ENCODE measurements around the gene ZSCAN21.

DNA sequence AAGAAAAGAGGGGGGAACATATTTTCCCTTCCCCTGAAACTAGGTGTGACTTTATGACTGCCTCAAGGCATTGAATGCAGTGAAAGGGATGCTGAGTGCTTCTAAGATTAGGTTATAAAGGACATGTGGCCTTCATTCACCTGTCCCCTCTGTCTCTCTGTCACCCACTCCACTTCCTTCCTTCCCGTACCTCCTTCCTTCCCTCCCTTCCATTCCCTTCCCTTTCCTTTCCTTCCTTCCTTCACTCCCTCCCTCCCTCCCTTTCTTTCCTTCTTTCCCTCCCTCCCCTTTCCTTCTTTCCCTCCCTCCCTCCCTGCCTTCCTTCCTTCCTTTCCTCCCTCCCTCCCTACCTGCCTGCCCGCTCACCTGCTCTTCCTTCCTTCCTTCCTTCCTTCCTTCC is 38.7 kb upstream of the ZSCAN21 start:
- no peak for TF ChIP-seq POLR2A (IDR thresholded peaks at IDR 0.05; ENCODE audit: low read length)
- TF ChIP-seq GATA1 (IDR thresholded peaks at IDR 0.05; ENCODE audit: low read depth, low read length), result no peak
